ENCODE results near the gene WDR44.
"Not testable (repeated sequence)": the region's sequence is repeated elsewhere in the genome, so short reads cannot be mapped to it uniquely, and the experiment has no call there.

The WDR44 gene

GRCh38 chrX:118360429-118361125, 14.7 kb downstream of the WDR44 start:
- no peak for DNase-seq

DNA sequence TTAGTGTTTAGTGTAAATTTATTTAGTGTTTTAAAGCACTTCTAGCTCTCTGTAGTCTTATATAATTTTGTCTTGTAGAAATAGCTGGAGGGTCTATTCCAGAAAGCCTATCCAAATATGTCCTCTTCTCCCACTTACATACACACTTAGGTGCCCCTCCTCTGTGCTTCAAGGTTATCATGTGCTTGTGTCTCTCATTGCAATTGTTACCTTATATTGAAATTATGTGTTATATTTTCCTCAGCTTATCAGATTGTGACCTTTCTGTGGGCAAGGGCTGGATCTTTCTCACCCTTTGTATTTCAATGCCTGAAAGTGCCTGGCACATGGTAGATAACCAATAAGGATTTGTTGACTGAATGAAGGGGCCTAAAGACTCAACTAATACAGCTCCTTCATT, 18.4 kb downstream of the WDR44 start:
- no peak for DNase-seq

DNA sequence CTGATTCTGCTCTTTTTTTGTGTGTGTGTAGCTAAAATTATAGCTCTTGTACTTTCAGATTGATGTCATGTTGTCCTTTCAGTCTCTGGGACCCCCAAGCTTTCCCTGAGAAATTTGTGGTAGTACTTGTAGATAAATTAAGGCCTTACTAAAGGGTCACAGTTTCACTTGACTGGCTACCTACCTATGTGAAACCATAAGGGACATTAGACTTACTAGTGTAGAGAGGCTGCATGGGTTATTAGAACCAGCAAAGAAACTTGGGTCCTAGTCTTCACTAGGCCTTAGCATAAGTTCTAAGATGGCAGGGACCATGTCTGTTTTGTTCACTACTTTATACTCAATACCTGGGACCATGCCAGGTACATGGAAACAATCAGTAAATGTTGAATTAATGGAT, 21.4 kb downstream of the WDR44 start:
- no peak for DNase-seq

DNA sequence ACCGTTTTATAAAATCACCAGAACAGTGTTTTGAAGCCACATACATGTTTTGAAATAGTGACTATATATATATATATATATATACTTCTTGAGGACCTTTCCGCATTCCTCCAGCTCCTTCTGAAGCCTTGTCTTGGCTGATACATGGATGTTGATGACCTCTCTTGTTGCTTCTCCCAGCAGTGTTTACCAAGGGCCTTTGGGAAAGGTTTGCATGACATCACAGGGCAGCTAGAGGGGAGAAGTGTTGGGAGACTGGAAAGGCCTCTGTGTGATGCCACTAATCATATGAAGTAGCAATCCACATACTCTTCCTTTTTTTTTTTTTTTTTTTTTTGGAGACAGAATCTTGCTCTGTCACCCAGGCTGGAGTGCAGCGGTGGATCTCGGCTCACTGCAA, 22.5 kb downstream of the WDR44 start:
- no peak for DNase-seq

- no peak for DNase-seq
Measured at GRCh38 chrX:118370921-118371624, 25.2 kb downstream of the WDR44 start.

DNA sequence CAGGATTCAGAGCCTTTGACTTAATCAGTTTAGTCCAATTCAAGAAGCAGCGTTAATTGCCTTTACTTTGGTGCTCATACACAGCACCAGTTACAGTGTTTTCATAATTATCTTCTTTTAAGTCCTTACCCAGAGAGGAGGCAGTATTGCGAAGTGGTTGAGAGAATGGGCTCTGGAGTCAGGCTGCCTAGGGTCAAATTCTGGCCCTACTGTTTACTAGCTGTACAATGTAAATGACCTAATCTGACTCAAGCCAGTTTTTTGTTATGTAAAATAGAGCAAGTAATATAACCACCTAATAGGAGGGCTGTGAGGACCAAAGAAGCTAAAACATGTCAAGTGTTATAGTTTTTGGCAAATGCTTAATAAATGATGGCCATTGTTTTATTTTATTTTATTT, 27.6 kb downstream of the WDR44 start:
- no peak for DNase-seq

DNA sequence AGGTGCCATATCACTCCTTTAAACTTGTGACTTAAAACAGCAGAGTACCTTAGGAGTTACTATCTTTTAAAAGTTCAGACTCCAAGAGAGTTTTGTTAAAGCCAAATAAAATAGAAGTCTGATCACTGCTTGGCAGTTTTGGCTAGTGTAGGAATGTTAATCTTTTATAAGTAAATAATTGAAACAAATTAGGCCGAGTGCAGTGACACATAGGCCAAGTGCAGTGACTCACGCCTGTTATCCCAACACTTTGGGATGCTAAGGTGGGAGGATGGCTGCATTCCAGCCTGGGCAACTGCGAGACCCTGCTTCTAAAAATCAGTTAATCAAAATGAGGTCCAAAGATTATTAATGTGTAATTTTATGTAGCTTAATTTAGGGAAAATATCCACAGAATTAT, 37.2 kb downstream of the WDR44 start:
- DNase-seq, result no peak

GRCh38 chrX:118392716-118393115, 46.8 kb downstream of the WDR44 start:
- DNase-seq, result no peak

DNA sequence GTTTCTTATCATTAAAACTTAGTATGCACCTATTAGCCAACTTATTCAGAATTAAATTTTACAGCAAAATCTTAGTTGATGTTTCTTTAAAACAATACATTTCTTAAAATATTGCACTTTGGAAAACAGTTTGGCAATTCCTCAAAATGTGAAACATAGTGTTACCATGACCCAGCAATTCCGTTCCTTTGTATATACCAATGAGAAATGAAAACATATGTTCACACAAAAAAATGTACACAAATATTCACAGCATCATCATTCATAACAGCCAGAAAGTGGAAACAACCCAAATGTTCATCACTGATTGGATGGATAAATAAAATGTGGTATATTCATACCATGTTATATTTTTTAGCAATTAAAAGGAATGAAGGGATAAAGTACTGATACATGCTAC, 50.2 kb downstream of the WDR44 start:
- no peak for DNase-seq

GRCh38 chrX:118418811-118419251, 72.9 kb downstream of the WDR44 start:
- no peak for DNase-seq

GRCh38 chrX:118420462-118420861, 74.6 kb downstream of the WDR44 start:
- no peak for DNase-seq

GRCh38 chrX:118423558-118423957, 77.7 kb downstream of the WDR44 start:
- DNase-seq, result no peak

- no peak for DNase-seq
Measured at GRCh38 chrX:118432799-118433198, 86.9 kb downstream of the WDR44 start.

DNA sequence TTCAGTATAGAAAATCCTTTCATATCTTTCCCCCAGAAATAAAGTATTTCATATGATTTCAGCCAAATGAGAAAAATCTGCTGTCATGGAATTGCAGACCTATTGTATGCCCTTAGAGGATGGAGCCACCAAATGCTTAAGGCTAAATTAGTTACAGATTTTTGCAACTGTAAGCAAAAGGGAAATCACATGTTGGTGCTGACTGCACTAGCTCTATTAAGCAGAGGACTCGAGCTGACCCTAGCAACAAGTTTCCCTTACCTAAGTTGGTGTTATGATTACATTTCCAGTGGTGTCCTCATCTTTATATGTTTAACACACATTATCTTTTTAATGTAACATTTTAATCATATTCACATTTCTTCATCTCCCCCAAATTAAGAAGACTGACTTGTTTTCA, 91.4 kb downstream of the WDR44 start:
- DNase-seq, result no peak

DNA sequence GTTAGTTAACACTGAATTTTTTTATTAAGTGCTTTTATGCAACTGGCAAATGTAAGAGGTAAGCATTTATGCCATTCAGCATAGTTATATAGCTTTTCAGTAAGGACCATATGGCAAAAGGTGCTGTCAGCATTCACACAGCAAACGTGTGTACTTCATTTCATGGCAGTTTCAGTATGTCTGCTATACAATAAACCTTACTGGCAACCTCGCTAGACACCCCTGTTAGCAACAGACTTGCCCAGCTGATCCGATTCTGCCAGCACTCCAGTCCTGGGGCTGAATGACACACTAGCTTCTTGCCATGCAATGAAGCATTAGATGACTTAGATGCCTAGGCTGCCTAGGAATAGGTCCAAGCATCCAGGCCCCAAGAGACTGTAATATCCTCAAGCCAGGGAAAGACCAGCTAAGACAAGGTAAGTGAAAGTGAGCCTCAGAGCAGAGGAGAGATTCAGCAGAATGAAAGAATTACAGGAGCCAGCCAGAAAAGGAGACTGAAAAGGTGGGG, 102.4 kb downstream of the WDR44 start:
- no peak for DNase-seq

- no peak for DNase-seq
Measured at GRCh38 chrX:118455013-118455412, 109.1 kb downstream of the WDR44 start.

GRCh38 chrX:118459494-118459893, 113.6 kb downstream of the WDR44 start:
- peak; percentile 39 to 75 for DNase-seq

GRCh38 chrX:118464501-118464900, 118.6 kb downstream of the WDR44 start:
- no peak for DNase-seq

DNA sequence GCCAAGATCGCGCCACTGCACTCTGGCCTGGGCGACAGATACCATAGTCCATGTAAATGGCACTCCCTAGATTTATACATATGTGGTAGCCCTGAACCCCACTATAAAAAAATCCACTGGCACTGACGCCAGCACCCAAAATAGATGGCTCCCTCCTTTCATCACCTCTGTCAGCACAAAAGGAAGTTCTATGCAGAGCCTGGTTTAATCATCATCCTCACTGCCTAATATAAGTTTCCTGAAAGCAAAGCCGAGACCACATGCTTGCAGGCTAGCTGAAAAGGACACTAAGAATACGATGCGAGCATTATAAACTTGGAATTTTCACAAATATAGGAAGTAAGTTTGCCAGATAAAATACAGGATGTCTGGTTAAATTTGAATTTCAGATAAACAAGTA, 122.2 kb downstream of the WDR44 start:
- DNase-seq, result no peak

DNA sequence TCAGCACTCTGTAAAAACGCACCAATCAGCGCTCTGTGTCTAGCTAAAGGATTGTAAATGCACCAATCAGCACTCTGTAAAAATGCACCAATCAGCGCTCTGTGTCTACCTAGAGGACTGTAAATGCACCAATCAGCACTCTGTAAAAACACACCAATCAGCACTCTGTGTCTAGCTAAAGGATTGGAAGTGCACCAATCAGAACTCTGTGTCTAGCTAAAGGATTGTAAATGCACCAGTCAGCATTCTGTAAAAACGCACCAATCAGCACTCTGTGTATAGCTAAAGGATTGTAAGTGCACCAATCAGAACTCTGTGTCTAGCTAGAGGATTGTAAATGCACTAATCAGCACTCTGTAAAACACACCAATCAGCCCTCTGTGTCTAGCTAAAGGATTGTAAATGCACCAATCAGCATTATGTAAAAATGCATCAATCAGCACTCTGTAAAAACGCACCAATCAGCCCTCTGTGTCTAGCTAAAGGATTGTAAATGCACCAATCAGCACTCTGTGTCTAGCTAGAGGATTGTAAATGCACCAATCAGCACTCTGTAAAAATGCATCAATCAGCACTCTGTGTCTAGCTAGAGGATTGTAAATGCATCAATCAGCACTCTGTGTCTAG, 124.9 kb downstream of the WDR44 start:
- not testable (repeated sequence) for DNase-seq

DNA sequence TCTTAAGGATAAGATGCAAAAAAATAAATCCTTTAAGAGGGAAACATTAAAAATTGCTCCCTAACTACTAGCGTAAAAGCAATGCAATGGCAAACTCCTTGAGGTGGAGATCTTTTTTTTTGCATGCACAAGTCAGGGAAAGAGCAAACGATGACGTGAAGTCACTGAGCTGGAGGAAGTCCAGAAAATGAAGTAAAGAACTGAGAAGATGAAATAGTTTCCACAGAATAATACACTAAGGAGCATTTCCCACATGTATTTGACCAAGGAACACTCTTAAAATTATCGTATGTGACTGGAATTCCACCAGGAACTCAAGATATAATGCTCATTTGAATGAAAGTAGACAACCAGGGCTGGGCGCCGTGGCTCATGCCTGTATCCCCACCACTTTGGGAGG, 128.7 kb downstream of the WDR44 start:
- DNase-seq, result no peak

DNA sequence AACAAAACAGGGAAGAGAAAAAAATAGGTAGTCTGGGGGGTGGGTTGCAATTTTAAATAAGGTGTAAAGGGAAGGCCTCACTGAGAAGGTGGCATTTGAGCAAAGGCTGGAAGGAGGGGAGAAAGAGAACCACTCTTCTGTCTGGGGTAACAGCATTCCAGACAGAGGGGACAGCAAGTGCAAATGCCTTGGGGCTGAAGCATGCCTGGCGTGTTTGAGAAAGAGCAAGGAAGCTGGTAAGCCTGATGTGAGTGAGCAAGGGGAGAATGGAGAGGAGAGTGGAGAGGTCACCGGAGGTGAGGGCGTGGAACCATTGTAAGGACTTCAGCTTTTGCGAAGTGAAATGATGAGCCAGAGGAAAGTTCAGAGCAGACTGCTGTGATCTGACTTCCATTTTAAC, 130.0 kb downstream of the WDR44 start:
- no peak for DNase-seq

DNA sequence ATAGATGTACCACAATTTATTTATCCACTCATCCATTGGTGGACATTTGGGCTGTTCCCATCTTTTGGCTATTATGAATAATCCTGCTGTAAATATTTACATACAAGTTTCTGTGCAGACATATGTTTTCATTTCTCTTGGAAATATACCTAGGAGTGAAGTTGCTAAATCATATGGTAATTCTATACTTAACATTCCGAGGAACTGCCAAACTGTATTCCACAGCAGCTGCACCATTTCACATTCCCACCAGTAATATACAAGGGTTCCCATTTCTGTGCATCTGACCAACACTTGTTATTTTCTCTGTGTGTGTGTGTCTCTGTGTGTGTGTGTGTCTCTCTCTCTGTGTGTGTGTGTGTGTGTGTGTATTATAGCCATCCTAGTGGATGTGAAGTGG, 134.3 kb downstream of the WDR44 start:
- DNase-seq, result no peak

DNA sequence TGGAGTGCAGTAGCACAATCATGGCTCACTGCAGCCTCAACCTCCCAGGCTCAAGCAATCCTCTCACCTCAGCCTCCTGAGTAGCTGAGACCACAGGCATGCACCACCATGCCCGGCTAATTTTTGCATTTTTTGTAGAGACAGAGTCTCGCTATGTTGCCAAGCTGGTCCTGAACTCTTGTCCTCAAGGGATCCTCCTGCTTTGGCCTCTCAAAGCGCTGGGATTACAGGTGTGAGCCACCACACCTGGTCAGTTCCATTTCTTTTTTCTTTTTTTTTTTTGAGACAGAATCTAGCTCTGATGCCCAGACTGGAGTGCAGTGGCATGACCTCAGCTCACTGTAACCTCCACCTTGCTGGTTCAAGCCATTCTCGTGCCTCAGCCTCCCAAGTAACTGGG, 136.5 kb downstream of the WDR44 start:
- not testable (repeated sequence) for DNase-seq
